ENCODE measurements around the gene FLT4. TPM values are rescaled to one million over a fixed set of nuclear protein-coding genes. Genes with fewer than 3 reads are reported as not detected.

The FLT4 gene
- total RNA-seq, 2 experiments from 2014 or later: not detected

GRCh38 chr5:180623844-180624243, 25.6 kb downstream of the FLT4 start:
- POLR2A ChIA-PET: no interaction called here
- no peaks in the 10 kb centered on the region for H3K9me2 ChIP-seq (ENCODE audit: insufficient read depth, low read length)
- BruUV-seq (replicated peaks): no TSS peak
- no peak overlapping the region for H3K4me2 ChIP-seq (ENCODE audit: low read length)
- no peak for DNase-seq (ENCODE audit: low spot score)
- intact Hi-C loops (cut with micrococcal nuclease; ENCODE audit: unreplicated experiment): no loop called here
- TF ChIP-seq EZH2phosphoT487 (IDR thresholded peaks at IDR 0.05; ENCODE audit: borderline replicate concordance, low read depth, low read length): no peak
- TF ChIP-seq, protein P1, sequence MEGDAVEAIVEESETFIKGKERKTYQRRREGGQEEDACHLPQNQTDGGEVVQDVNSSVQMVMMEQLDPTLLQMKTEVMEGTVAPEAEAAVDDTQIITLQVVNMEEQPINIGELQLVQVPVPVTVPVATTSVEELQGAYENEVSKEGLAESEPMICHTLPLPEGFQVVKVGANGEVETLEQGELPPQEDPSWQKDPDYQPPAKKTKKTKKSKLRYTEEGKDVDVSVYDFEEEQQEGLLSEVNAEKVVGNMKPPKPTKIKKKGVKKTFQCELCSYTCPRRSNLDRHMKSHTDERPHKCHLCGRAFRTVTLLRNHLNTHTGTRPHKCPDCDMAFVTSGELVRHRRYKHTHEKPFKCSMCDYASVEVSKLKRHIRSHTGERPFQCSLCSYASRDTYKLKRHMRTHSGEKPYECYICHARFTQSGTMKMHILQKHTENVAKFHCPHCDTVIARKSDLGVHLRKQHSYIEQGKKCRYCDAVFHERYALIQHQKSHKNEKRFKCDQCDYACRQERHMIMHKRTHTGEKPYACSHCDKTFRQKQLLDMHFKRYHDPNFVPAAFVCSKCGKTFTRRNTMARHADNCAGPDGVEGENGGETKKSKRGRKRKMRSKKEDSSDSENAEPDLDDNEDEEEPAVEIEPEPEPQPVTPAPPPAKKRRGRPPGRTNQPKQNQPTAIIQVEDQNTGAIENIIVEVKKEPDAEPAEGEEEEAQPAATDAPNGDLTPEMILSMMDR (conservative IDR thresholded peaks at IDR 0.05; ENCODE audit: low read length): no peak
- CTCF ChIA-PET (ENCODE audit: unreplicated experiment): no interaction called here
- no peaks in the 10 kb centered on the region for H3K36me3 ChIP-seq (ENCODE audit: insufficient read depth, low read length)
- no peak overlapping the region for H3K4me3 ChIP-seq (ENCODE audit: low read depth, low read length, poor library complexity, severe bottlenecking)
- H3K79me2 ChIP-seq (ENCODE audit: insufficient read depth, low read depth, low read length): no peaks in the 10 kb centered on the region
- peaks cover 6% of the 10 kb centered on the region for H3K4me1 ChIP-seq (ENCODE audit: insufficient read depth, low read length, poor library complexity, severe bottlenecking)
- H2AFZ ChIP-seq (ENCODE audit: low read length): no peak overlapping the region
- H3K27ac ChIP-seq (ENCODE audit: low read depth, low read length, poor library complexity, severe bottlenecking): no peak overlapping the region
- H3K9me3 ChIP-seq (ENCODE audit: low read length): no peaks in the 10 kb centered on the region
- H4K20me1 ChIP-seq (ENCODE audit: insufficient read depth, low read length): no peaks in the 10 kb centered on the region

DNA sequence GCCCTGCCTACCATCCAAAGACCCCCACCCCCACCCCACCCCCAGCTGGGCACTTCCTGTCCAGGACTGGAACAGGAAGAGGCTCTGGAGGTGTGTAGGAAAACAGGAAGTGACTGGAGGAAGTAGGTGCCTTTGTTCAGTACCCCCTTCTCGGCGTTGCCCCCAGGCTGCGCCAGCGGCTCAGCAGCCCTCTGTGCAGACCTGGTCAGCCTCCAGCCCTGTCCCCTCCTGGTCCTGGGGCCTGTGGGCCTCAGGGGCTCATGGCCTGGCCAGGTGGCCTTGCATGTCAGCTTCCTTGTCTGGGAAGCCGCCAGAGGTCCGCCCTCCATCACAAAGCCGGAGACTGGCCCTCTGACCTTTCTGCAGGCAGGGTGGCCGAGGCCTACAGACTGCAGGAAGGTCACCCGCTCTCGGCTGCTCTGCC, 26.0 kb downstream of the FLT4 start:
- intact Hi-C loops (cut with micrococcal nuclease; ENCODE audit: unreplicated experiment): no loop called here
- Histone ChIP-seq H3K9me3 (ENCODE audit: low read length) (no peaks in the 10 kb centered on the region), H3K4me1 (ENCODE audit: insufficient read depth, low read length, poor library complexity, severe bottlenecking) (peaks cover 6% of the 10 kb centered on the region), H3K27ac (ENCODE audit: low read depth, low read length, poor library complexity, severe bottlenecking) (no peak overlapping the region), H3K79me2 (ENCODE audit: insufficient read depth, low read depth, low read length) (no peaks in the 10 kb centered on the region), H3K9me2 (ENCODE audit: insufficient read depth, low read length) (no peaks in the 10 kb centered on the region), H2AFZ (ENCODE audit: low read length) (no peak overlapping the region), H3K4me3 (ENCODE audit: low read depth, low read length, poor library complexity, severe bottlenecking) (no peak overlapping the region), H3K36me3 (ENCODE audit: insufficient read depth, low read length) (no peaks in the 10 kb centered on the region), H3K4me2 (ENCODE audit: low read length) (no peak overlapping the region), H4K20me1 (ENCODE audit: insufficient read depth, low read length) (no peaks in the 10 kb centered on the region)
- DNase-seq (ENCODE audit: low spot score): no peak
- POLR2A ChIA-PET: no interaction called here
- CTCF ChIA-PET (ENCODE audit: unreplicated experiment): no interaction called here
- no peak for TF ChIP-seq EZH2phosphoT487 (IDR thresholded peaks at IDR 0.05; ENCODE audit: borderline replicate concordance, low read depth, low read length)
- no TSS peak for BruUV-seq (replicated peaks)

- DNase-seq (ENCODE audit: low spot score): no peak
- no peak overlapping the region for H2AFZ ChIP-seq (ENCODE audit: low read length)
- H3K27ac ChIP-seq (ENCODE audit: low read depth, low read length, poor library complexity, severe bottlenecking): no peak overlapping the region
- no TSS peak for BruUV-seq (replicated peaks)
- intact Hi-C loops (cut with micrococcal nuclease; ENCODE audit: unreplicated experiment): no loop called here
- TF ChIP-seq EZH2phosphoT487 (IDR thresholded peaks at IDR 0.05; ENCODE audit: borderline replicate concordance, low read depth, low read length): no peak
- TF ChIP-seq, protein P1 (conservative IDR thresholded peaks at IDR 0.05; ENCODE audit: low read length): no peak
- POLR2A ChIA-PET: no interaction called here
- H3K9me2 ChIP-seq (ENCODE audit: insufficient read depth, low read length): no peaks in the 10 kb centered on the region
- H3K79me2 ChIP-seq (ENCODE audit: insufficient read depth, low read depth, low read length): no peaks in the 10 kb centered on the region
- H4K20me1 ChIP-seq (ENCODE audit: insufficient read depth, low read length): no peaks in the 10 kb centered on the region
- H3K4me2 ChIP-seq (ENCODE audit: low read length): no peak overlapping the region
- CTCF ChIA-PET (ENCODE audit: unreplicated experiment): no interaction called here
- H3K4me3 ChIP-seq (ENCODE audit: low read depth, low read length, poor library complexity, severe bottlenecking): no peak overlapping the region
- H3K36me3 ChIP-seq (ENCODE audit: insufficient read depth, low read length): no peaks in the 10 kb centered on the region
- H3K9me3 ChIP-seq (ENCODE audit: low read length): no peaks in the 10 kb centered on the region
- H3K4me1 ChIP-seq (ENCODE audit: insufficient read depth, low read length, poor library complexity, severe bottlenecking): peaks cover 6% of the 10 kb centered on the region
Observed at GRCh38 chr5:180622910-180623309, 26.5 kb downstream of the FLT4 start.
